GM18861 (cell line): ENCODE measurements around the gene GCSAM.
"Not testable (repeated sequence)": the region's sequence is repeated elsewhere in the genome, so short reads cannot be mapped to it uniquely, and the experiment has no call there.

Source experiments
- ATAC-seq: cut with Tn5 transposase; IDR thresholded peaks from one replicate; pipeline ENCODE4 v1.9.1; 2021; ENCODE audit not compliant: unreplicated experiment

GCSAM gene

DNA sequence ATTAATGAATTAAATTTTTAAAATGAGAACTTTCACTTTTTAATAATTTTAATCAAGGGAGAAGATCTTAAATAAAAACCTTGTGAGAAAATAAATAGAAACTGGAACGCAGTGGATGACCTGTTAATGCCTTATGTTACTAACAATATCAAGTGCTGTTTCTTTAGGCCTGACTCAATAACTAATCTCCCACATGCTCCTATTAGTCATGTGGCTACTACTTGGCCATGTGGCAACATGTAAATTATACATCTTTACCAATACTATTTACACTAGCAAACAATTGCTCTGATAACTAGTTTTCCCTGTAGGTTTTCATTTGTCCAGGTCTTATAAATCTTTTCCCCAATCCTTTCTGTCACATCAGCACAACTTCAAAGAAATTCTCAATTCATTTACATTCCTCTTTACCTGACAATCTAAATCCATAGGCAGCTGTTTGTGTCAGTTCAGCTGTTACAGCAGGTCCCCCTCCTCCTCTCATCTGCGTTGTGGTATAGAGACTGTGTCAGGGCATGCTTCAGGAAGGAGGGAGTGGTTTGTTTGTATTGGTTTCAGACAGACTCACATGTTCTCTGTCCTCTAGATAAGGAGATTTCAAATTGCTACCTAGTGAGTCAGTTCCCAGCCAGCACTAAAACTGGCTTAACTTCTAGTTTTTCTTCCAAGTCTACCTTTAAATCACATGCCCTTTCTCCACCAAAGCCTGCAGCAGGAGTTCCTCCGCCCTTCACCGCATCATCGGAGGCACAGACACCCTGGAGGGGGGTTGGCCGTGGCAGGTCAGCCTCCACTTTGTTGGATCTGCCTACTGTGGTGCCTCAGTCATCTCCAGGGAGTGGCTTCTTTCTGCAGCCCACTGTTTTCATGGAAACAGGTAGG, 58.2 kb downstream of the GCSAM start:
- peak; percentile 86 for ATAC-seq

DNA sequence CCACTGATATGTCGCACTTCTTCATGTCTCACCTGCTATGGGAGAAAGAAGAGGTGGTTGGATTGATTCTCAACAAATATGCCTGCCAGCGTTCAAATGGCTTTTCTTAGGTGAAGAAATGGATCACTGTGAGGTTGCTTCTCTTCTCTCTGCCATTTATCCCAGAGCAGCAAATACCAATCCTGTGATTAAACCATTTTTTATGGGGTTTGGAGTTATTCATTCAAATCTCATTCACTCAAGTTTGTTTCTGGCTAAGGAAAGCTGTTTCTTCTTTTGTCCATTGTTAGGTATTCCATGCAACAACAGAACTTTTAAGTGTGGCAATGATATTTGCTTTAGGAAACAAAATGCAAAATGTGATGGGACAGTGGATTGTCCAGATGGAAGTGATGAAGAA, 59.0 kb downstream of the GCSAM start:
- ATAC-seq: no peak

DNA sequence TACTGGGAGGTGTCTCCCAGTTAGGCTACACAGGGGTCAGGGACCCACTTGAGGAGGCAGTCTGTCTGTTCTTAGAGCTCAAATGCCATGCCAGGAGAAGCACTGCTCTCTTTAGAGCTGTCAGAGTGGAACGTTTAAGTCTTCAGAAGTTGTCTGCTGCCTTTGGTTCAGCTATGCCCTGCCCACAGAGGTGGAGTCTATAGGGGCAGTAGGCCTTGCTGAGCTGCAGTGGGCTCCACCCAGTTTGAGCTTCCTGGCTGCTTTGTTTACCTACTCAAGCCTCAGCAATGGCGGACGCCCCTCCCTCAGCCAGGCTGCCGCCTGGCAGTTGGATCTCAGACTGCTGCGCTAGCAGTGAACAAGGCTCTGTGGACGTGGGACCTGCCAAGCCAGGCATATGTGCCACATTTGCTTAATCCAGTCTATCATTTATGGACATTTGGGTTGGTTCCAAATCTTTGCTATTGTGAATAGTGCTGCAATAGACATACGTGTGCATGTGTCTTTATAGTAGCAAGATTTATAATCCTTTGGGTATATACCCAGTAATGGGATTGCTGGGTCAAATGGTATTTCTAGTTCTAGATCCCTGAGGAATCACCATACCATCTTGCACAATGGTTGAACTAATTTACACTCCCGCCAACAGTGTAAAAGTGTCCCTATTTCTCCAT, 60.5 kb downstream of the GCSAM start:
- not testable (repeated sequence) for ATAC-seq
